CMK (cell line): Measurements from ENCODE around the gene COL6A1.

Source experiments
- DNase-seq: peaks from one replicate; pipeline ENCODE4 v3.0.0-alpha.2; 2010; ENCODE audit warnings: low read depth

Gene COL6A1

GRCh38 chr21:45994086-45994661 lies 12.6 kb downstream of the COL6A1 start:
- no peak for DNase-seq

GRCh38 chr21:45994759-45995685 lies 13.5 kb downstream of the COL6A1 start:
- no peak for DNase-seq

GRCh38 chr21:45995686-45996179 lies 14.2 kb downstream of the COL6A1 start:
- no peak for DNase-seq

GRCh38 chr21:45996311-45997204 lies 15.0 kb downstream of the COL6A1 start:
- no peak for DNase-seq

GRCh38 chr21:45997205-45997494 lies 15.6 kb downstream of the COL6A1 start:
- DNase-seq = no peak

DNA sequence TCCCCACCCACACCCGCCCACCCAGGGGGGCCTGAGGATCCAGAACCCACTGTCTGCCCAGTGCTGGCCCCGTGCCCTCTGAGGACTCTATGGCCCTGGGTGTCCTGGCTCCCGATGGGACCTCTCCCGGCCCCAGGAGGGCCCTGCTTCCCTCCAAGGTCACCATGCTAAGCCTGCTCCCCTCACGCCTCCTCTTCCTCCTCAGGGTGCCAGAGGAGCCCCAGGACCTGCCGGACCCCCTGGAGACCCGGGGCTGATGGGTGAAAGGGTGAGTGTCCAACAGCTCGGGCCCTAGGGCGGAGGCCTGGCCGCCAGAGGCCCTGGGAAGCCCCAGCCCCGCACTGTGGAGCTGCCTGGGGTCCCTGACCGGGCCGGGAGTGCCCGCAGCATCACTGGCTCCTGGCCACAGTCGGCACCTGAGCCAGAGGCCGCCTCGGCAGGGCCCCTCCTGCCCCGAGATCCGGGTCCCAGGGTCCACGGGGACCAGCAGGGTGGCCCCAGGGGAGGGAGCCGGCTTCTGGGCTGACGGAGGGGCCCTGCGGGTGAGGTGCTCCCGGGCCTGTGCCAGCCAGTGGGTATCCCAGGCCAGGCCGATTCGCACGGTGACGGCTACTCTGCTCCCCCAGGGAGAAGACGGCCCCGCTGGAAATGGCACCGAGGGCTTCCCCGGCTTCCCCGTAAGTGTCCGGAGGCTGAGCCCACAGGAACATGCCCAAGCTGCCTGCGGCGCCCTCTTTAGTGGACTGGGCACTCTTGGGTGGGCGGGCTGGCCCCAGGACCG lies 16.1 kb downstream of the COL6A1 start:
- no peak for DNase-seq

DNA sequence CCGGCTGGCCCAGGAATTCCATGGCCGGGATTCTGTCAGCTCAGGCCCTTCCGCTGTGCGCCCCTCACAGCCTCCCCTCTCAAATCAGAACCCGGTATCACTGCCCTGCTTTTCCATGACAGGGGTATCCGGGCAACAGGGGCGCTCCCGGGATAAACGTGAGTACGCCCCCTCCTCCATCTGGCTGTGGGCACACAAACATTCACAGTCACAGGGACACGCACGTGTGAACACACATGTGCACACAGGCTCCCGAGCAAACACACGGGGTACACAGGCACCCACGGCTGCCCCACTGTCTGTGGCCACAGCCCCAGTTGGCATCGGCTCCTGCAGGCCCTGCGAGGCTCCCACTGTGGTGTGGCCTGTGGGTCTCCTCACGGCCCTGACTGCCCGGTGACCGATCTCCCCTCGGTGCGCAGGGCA lies 16.7 kb downstream of the COL6A1 start:
- DNase-seq = no peak

DNA sequence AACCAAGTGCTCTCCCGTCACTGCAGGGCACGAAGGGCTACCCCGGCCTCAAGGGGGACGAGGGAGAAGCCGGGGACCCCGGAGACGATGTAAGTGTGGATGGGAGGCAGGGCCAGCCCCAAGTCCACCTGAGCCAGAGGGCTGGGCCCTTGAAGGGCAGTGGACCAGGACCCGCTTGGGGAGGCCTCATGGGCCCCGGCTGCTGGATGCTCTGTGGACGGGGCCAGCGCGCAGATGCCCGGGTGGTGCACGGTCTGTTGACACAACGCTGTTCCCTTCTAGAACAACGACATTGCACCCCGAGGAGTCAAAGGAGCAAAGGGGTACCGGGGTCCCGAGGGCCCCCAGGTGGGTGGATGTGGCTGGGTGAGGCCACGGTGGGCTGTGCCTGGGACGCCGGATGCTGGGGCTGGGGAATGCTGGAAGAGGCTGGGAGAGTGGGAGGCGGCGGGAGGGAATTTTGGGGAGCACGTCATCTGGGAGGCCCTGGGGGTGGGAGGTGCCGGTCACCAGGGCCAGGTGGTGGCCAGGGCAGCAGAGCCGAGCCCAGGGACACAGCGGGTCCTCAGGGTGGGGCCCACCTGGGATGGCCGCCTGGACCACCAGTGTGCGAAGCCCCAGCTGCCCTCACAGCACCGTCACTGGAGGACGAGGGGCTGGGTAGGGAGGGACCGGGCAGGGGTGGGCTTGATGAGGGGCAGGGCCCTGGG lies 17.5 kb downstream of the COL6A1 start:
- DNase-seq = no peak

GRCh38 chr21:45999581-46000181 lies 18.1 kb downstream of the COL6A1 start:
- no peak for DNase-seq

DNA sequence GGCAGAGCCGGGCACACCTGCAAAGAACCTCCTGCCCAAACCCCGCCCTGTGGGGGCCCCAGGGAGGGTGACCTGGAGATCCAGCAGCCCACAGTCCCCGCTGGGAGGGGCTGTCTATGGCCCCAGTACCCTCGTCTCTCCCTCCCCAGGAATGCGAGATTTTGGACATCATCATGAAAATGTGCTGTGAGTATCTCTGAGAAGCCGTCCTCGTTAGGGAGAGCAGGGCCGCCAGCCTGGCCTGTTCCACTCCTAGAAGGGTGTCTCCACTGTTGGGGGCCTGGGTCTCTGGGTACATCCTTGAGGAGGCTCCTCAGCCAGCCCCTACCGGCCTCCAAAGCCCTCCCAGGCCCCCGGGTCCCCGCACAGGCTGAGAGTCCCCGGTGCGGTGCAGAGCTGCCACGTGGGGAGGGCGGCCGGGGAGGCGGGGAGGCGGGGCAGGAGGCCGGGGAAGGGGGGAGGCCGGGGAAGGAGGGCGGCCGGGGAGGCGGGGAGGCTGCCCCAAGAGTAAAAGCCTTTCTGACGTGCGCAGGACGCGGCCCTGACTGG lies 18.7 kb downstream of the COL6A1 start:
- no peak for DNase-seq

- DNase-seq = no peak
Observed at GRCh38 chr21:46000731-46001641, 19.4 kb downstream of the COL6A1 start.

DNA sequence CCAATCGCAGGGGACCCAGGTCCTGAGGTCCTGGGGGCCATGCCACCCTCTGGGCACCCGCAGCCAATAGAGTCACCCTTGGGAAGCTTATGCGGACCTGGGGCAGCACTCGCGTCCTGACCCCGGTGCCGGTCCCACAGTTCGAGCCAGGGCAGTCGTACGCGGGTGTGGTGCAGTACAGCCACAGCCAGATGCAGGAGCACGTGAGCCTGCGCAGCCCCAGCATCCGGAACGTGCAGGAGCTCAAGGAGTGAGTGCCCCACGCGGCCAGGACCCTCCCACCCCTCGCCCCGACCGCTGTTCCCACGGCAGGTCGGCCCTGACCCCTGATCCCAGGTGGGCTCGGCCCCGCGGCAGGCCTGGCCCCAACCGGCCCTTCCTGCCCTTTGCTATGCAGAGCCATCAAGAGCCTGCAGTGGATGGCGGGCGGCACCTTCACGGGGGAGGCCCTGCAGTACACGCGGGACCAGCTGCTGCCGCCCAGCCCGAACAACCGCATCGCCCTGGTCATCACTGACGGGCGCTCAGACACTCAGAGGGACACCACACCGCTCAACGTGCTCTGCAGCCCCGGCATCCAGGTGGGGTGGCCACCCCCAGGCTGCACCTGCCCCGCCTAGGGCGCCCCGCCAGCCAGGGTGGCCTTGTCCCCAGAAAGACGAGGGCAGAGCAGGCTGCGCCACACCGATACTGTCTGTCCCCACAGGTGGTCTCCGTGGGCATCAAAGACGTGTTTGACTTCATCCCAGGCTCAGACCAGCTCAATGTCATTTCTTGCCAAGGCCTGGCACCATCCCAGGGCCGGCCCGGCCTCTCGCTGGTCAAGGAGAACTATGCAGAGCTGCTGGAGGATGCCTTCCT lies 20.5 kb downstream of the COL6A1 start:
- DNase-seq = no peak

- no peak for DNase-seq
Observed at GRCh38 chr21:46002841-46003574, 21.4 kb downstream of the COL6A1 start.

- DNase-seq = no peak
Observed at GRCh38 chr21:46003575-46004007, 22.0 kb downstream of the COL6A1 start.

GRCh38 chr21:46004168-46004861 lies 22.7 kb downstream of the COL6A1 start:
- DNase-seq = no peak

GRCh38 chr21:46005081-46005480 lies 23.5 kb downstream of the COL6A1 start:
- DNase-seq = no peak

GRCh38 chr21:46005481-46005881 lies 23.9 kb downstream of the COL6A1 start:
- no peak for DNase-seq
